Body of pancreas (tissue), 4 donors: ENCODE results near the gene PGP.
"Not testable (repeated sequence)": the region's sequence is repeated elsewhere in the genome, so short reads cannot be mapped to it uniquely, and the experiment has no call there.

ENCODE experiments used
- POLR2A ChIP-seq, 3 donors: fragments of 450-650 bp; IDR thresholded peaks; one replicate each; pipeline ENCODE4 v1.6.1; 2016; ENCODE audit warnings: antibody characterized with exemption in 3 of 3, mild to moderate bottlenecking in 2 of 3
- TF ChIP-seq, protein P1 (sequence below), 7 experiments: fragments of 450-650 bp in 4 of 7; fragments of 200-600 bp in 3 of 7; sonication (generic) in 3 of 7; IDR thresholded peaks; one replicate each; pipeline ENCODE4 v1.5.1; 2016 to 2019; ENCODE audit warnings: antibody characterized with exemption in 7 of 7

DNA sequence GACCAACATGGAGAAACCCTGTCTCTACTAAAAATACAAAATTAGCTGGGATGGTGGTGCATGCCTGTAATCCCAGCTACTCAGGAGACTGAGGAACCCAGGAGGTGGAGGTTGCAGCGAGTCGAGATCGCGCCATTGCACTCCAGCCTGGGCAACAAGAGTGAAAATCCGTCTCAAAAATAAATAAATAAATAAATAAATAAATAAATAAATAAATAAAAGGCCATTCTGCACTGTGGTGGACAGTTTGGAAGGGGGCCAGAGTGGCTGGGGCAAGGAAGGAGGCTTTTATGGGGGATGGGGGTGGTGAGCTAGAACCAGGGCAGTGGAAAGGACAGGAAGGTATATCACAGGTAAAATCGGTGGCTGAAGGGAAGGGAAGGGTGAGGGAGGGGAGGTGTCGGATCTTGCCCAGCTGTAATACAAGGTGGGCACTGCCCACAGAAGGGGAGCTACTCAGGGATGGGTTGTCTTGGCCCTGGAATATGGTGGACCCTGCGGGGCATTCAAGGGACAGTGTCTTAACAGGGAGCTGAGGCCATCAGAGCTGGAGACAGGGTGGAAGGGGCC is 11.4 kb downstream of the PGP start:
- TF ChIP-seq, protein P1, sequence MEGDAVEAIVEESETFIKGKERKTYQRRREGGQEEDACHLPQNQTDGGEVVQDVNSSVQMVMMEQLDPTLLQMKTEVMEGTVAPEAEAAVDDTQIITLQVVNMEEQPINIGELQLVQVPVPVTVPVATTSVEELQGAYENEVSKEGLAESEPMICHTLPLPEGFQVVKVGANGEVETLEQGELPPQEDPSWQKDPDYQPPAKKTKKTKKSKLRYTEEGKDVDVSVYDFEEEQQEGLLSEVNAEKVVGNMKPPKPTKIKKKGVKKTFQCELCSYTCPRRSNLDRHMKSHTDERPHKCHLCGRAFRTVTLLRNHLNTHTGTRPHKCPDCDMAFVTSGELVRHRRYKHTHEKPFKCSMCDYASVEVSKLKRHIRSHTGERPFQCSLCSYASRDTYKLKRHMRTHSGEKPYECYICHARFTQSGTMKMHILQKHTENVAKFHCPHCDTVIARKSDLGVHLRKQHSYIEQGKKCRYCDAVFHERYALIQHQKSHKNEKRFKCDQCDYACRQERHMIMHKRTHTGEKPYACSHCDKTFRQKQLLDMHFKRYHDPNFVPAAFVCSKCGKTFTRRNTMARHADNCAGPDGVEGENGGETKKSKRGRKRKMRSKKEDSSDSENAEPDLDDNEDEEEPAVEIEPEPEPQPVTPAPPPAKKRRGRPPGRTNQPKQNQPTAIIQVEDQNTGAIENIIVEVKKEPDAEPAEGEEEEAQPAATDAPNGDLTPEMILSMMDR (IDR thresholded peaks at IDR 0.05), result not testable (repeated sequence)
- TF ChIP-seq POLR2A (IDR thresholded peaks at IDR 0.05), result not testable (repeated sequence)
